ENCODE data around the gene ILK.

GRCh38 chr11:6616596-6617250, 13.1 kb downstream of the ILK start:
- TF ChIP-seq ZFX (IDR thresholded peaks at IDR 0.05) (no peak), CTCF (conservative IDR thresholded peaks at IDR 0.05) (no peak)

Measured in C4-2B (cell line).